HG03064 (cell line): ENCODE measurements around the gene SGMS1.
"Not testable (repeated sequence)": the region's sequence is repeated elsewhere in the genome, so short reads cannot be mapped to it uniquely, and the experiment has no call there.

Experiments
- ATAC-seq: cut with Tn5 transposase; IDR thresholded peaks from one replicate; pipeline ENCODE4 v1.9.1; 2021; ENCODE audit warnings: low read depth; ENCODE audit not compliant: unreplicated experiment

The SGMS1 gene

GRCh38 chr10:50477287-50478203, 146.2 kb downstream of the SGMS1 start:
- no peak for ATAC-seq

DNA sequence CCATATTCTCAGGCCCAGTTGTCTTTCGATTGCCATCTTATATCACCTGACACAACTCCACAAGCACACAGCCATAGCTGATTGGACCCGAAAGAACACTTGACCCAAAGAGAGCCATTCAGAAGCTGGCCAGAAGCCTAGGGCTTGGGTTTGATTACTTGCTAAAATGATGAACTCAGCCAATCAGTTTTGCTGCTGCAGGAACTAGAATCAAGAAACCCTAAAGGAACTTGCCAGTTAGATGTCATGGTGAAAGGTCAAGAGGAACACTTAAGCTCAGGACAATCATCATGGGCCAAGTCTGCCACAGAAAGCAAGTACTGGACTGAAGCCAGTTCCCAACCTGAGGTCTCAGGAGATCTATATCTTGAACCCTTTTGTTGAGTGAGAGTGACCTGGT, 150.0 kb downstream of the SGMS1 start:
- no peak for ATAC-seq

DNA sequence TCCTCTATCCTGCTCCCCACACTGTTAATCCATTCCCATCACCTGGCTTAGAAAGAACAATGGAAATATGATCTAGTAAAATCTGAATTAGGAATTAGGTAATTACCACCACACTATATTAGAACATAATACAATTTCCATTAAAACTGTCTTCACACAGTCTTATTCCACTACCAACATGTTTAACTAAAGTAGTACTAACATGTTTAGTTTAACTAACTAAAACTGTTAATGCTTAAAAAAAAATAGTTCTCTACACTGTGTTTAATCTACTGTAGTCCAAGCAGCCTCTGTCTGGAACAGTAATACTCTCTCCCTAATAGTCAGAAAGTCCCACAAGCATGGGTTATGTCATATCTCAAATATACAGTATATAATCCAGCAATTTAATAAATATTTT, 150.8 kb downstream of the SGMS1 start:
- ATAC-seq, result no peak

- ATAC-seq, result no peak
Observed at GRCh38 chr10:50471583-50471975, 152.2 kb downstream of the SGMS1 start.

DNA sequence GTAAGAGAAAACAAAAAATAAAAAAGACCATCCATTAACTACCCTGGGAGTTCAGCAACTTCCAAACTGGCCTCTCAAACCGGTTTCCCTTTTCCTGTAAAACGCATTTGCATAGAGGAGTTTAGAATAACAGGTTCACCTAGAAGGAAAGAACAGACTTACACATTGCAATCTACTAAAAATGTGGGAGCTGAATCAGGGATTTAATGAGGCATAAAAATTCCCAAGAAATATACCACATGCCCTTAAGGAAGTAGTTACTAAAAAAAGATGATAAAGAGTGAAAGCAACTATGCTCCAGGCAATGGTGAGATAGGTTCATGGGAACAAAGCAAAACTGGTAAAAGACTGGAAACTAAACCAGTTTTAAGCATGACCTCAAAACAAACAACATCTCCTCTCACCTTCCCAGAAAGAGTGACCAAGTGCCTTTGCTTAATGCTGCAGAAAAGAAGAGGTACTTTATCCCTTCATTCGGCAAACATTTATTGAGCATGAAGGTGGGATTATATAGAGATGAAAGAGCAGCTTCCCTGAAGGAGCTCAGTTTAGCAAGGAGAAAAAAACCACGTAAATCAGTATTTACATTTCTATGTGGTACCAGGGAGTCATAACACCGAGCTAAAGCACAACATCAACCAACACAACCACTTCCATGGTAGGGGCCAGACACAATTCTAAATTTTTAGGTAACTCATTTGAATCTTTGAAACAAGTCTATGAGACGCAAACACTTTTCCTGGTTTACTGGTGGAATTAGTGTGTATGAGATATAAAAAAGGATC, 152.8 kb downstream of the SGMS1 start:
- no peak for ATAC-seq

- ATAC-seq, result no peak
Observed at GRCh38 chr10:50470345-50470744, 153.4 kb downstream of the SGMS1 start.

GRCh38 chr10:50469778-50470193, 154.0 kb downstream of the SGMS1 start:
- ATAC-seq, result no peak

DNA sequence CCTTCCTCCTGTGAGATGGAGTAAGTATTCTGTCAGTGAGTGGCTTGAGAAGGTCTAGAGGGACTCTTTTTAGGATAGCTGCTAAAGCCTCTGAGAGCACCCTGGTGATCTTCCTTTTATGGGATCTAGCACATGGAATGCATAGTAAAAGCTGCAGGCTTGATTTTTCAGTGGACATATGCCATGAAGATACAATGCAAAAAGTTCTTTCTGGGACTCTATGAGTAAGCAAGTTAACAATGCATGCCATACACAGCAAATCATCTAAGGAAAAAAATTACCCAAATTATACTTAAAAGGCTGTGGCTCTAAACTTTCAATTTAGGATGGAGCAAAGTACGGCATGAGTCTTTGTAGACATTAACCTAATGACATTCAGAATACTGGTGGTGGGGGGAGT, 154.5 kb downstream of the SGMS1 start:
- no peak for ATAC-seq

- ATAC-seq, result no peak
Observed at GRCh38 chr10:50467209-50467608, 156.5 kb downstream of the SGMS1 start.

- no peak for ATAC-seq
Observed at GRCh38 chr10:50464004-50464409, 159.7 kb downstream of the SGMS1 start.

GRCh38 chr10:50461834-50462233, 161.9 kb downstream of the SGMS1 start:
- ATAC-seq, result no peak

- no peak for ATAC-seq
Observed at GRCh38 chr10:50461123-50461522, 162.6 kb downstream of the SGMS1 start.

- ATAC-seq, result no peak
Observed at GRCh38 chr10:50456719-50457118, 167.0 kb downstream of the SGMS1 start.

GRCh38 chr10:50453940-50454339, 169.8 kb downstream of the SGMS1 start:
- ATAC-seq, result no peak

GRCh38 chr10:50452603-50453002, 171.2 kb downstream of the SGMS1 start:
- ATAC-seq, result no peak

DNA sequence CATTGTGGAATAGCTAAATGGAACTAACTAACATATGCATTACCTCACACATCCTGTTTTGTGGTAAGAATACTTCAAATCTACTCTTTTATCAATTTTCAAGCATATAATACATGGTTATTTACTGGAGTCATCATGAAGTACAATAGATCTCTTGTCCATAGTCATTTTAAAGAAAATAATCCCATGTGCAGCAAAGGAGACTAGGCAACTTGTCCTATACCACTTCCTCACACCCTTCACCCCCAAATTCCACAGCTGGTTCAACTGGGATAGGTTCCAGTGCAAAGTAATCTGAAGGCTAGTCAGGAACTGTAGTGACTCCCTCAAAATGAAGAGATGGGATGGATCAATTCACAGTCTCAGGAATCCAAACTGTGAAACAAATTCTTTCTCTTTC, 176.1 kb downstream of the SGMS1 start:
- no peak for ATAC-seq

DNA sequence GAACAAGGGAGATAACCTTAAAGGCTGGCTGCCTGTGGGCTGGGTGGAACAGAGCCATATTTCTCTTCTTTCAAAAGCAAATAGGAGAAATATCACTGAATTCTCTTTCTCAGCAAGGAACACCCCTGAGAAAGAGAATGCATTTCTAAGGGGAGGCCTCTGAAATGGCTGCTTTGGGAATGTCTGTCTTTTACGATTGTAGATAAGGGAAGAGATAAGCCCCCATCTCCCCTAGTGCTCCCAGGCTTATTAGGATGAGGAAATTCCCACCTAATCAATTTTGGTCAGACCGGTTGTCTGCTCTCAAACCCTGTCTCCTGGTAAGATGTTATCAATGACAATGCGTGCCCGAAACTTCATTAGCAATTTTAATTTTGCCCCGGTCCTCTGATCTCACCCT, 178.0 kb downstream of the SGMS1 start:
- ATAC-seq, result not testable (repeated sequence)

- no peak for ATAC-seq
Observed at GRCh38 chr10:50440489-50440888, 183.3 kb downstream of the SGMS1 start.

DNA sequence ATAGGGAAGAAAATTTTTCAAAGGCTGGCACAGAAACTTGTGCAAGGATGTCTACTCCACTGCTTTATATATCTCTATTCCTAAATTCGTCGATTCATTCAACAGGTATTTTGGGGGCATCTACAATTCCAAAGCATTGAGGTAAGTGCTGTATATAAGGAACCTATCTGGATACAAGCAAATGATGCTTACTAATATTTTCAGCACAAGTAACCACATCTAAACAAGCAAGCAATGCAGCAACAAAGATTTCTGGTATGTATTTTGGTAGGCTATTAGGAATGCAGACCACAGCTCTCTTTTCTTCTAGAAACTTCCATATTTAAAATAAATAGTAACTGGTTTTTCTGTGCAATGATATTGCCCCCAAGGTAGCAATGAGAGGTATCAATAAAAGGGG, 183.9 kb downstream of the SGMS1 start:
- ATAC-seq, result no peak

- ATAC-seq, result no peak
Observed at GRCh38 chr10:50439187-50439586, 184.6 kb downstream of the SGMS1 start.

- no peak for ATAC-seq
Observed at GRCh38 chr10:50438049-50438936, 185.5 kb downstream of the SGMS1 start.
